HepG2 (cell line): ENCODE data around the gene TOM1L2. TPM values are rescaled to one million over a fixed set of nuclear protein-coding genes. Genes with fewer than 3 reads are reported as not detected.
A peak's percentile ranks its signal among the peaks of the same experiment; 100 is the strongest.

Source experiments
- FOXJ3 ChIP-seq: sonication (generic); formaldehyde crosslinking; IDR thresholded peaks from 2 replicates; pipeline ENCODE4 v1.4.0; 2020; ENCODE audit warnings: missing genetic modification reagents, mild to moderate bottlenecking, borderline replicate concordance
- GTF2F1 ChIP-seq: fragments of 150-350 bp; IDR thresholded peaks from 2 replicates; pipeline ENCODE4 v1.6.1; 2014; ENCODE audit warnings: low read length
- HMG20B ChIP-seq: conservative IDR thresholded peaks from 2 replicates; pipeline ENCODE4 v1.6.1; 2016; ENCODE audit warnings: missing genetic modification reagents, missing compliant biosample characterization
- HNRNPLL ChIP-seq: fragments of 200-400 bp; formaldehyde crosslinking; IDR thresholded peaks from 2 replicates; pipeline ENCODE4 v1.6.1; 2017; ENCODE audit warnings: mild to moderate bottlenecking, low read depth, low read length; ENCODE audit not compliant: poor library complexity, severe bottlenecking
- KDM4B ChIP-seq: sonication (generic); formaldehyde crosslinking; IDR thresholded peaks from 2 replicates; pipeline ENCODE4 v1.4.0; 2020; ENCODE audit warnings: missing genetic modification reagents
- MIXL1 ChIP-seq: IDR thresholded peaks from 2 replicates; pipeline ENCODE4 v1.6.1; 2016
- NCOA2 ChIP-seq: sonication (generic); formaldehyde crosslinking; IDR thresholded peaks from 2 replicates; pipeline ENCODE4 v1.8.0; 2022; ENCODE audit warnings: inconsistent platforms
- RFXANK ChIP-seq: IDR thresholded peaks from 2 replicates; pipeline ENCODE4 v1.6.1; 2016
- SOX5 ChIP-seq: IDR thresholded peaks from 2 replicates; pipeline ENCODE4 v1.6.1; 2016; ENCODE audit warnings: borderline replicate concordance
- TGIF2 ChIP-seq: IDR thresholded peaks from 2 replicates; pipeline ENCODE4 v1.6.1; 2016; ENCODE audit warnings: control low read depth, missing compliant biosample characterization
- YEATS4 ChIP-seq: sonication (generic); formaldehyde crosslinking; IDR thresholded peaks from 2 replicates; pipeline ENCODE4 v1.4.0; 2020; ENCODE audit warnings: missing genetic modification reagents, borderline replicate concordance
- ZNF484 ChIP-seq: sonication (generic); formaldehyde crosslinking; IDR thresholded peaks from 2 replicates; pipeline ENCODE4 v1.5.1; 2020; ENCODE audit warnings: mild to moderate bottlenecking, low read depth, missing genetic modification reagents, borderline replicate concordance
- ZNF678 ChIP-seq: sonication (generic); formaldehyde crosslinking; IDR thresholded peaks from 2 replicates; pipeline ENCODE4 v1.4.0; 2020; ENCODE audit warnings: mild to moderate bottlenecking, missing genetic modification reagents
- ZNF772 ChIP-seq: sonication (generic); formaldehyde crosslinking; IDR thresholded peaks from 2 replicates; pipeline ENCODE4 v1.5.0; 2020; ENCODE audit warnings: mild to moderate bottlenecking, missing genetic modification reagents
- polyA plus RNA-seq, 8 experiments: library from polyadenylated mRNA; depleted of rRNA in 3 of 8; stranded (reverse) in 7 of 8; unstranded in 1 of 8; fragments of >200 nt; fragmentation: Illumina TruSeq in 4 of 8; extraction: Trizol in 4 of 8; gene quantifications; 2 replicates each; pipeline versions ENCODE4 v1.2.1 to v1.2.3, GENCODE V29; 2011 to 2016; ENCODE audit warnings: low read depth in 4 of 8, missing spikeins in 1 of 8, mixed read lengths in 1 of 8; ENCODE audit not compliant: insufficient read depth in 1 of 8
- total RNA-seq, 5 experiments: library from RNA; depleted of rRNA; stranded (reverse); fragments of >200 nt; fragmentation: Illumina TruSeq; extraction: Trizol; gene quantifications; 2 replicates each; pipeline ENCODE4 v1.2.3, GENCODE V29; 2016; ENCODE audit warnings: low read depth in 1 of 5
- TF ChIP-seq, protein P1 (sequence below): sonication (generic); formaldehyde crosslinking; IDR thresholded peaks from 2 replicates; pipeline ENCODE4 v1.5.1; 2020; ENCODE audit warnings: mild to moderate bottlenecking, missing genetic modification reagents, moderate library complexity
- TF ChIP-seq, protein P2 (sequence below), 2 experiments: fragments of 450-650 bp in 1 of 2; sonication (generic) in 1 of 2; formaldehyde crosslinking; IDR thresholded peaks; 2 replicates each; pipeline versions ENCODE4 v1.5.0 to v1.8.0; 2020 to 2022; ENCODE audit warnings: mild to moderate bottlenecking in 1 of 2, missing genetic modification reagents in 1 of 2
- TF ChIP-seq, protein P3 (sequence below): sonication (generic); formaldehyde crosslinking; IDR thresholded peaks from 2 replicates; pipeline ENCODE4 v1.5.1; 2020; ENCODE audit warnings: missing genetic modification reagents, mild to moderate bottlenecking, borderline replicate concordance
- TF ChIP-seq, protein P4 (sequence below): sonication (generic); formaldehyde crosslinking; IDR thresholded peaks from 2 replicates; pipeline ENCODE4 v1.5.0; 2020; ENCODE audit warnings: missing genetic modification reagents, mild to moderate bottlenecking, borderline replicate concordance
- TF ChIP-seq, protein P5 (sequence below): IDR thresholded peaks from 2 replicates; pipeline ENCODE4 v1.4.0; 2020; ENCODE audit warnings: mild to moderate bottlenecking, missing genetic modification reagents

Gene TOM1L2
- total and polyA plus RNA-seq, 2 of the 13 experiments (the other 11 are each of a cell fraction or from before 2014, with no cell fraction given): 4.7 to 7.4 TPM

DNA sequence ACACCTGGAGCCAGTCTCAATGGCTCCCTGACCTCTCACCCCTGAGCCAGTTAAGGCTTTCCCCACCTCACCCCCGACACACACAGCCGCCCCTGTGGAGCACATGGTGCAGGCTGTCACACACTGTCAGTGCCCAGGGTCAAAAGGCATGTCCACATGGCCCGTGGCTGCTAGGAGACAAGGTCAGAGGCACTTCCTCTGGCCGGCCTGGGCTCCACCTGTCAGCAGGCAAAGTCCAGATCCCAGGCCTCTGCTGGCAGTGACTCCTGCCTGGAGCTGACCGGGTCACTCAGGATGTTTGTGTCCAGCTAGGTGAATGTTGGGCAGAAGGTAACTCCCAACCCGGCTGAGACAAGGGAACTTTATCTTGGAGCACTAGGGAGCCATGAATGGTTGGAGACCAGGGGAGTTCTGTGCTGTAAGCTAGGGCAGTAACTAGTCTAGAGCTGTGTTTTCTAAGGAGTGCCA is 141.4 kb downstream of the TOM1L2 start (continued):
- TF ChIP-seq, protein P1, sequence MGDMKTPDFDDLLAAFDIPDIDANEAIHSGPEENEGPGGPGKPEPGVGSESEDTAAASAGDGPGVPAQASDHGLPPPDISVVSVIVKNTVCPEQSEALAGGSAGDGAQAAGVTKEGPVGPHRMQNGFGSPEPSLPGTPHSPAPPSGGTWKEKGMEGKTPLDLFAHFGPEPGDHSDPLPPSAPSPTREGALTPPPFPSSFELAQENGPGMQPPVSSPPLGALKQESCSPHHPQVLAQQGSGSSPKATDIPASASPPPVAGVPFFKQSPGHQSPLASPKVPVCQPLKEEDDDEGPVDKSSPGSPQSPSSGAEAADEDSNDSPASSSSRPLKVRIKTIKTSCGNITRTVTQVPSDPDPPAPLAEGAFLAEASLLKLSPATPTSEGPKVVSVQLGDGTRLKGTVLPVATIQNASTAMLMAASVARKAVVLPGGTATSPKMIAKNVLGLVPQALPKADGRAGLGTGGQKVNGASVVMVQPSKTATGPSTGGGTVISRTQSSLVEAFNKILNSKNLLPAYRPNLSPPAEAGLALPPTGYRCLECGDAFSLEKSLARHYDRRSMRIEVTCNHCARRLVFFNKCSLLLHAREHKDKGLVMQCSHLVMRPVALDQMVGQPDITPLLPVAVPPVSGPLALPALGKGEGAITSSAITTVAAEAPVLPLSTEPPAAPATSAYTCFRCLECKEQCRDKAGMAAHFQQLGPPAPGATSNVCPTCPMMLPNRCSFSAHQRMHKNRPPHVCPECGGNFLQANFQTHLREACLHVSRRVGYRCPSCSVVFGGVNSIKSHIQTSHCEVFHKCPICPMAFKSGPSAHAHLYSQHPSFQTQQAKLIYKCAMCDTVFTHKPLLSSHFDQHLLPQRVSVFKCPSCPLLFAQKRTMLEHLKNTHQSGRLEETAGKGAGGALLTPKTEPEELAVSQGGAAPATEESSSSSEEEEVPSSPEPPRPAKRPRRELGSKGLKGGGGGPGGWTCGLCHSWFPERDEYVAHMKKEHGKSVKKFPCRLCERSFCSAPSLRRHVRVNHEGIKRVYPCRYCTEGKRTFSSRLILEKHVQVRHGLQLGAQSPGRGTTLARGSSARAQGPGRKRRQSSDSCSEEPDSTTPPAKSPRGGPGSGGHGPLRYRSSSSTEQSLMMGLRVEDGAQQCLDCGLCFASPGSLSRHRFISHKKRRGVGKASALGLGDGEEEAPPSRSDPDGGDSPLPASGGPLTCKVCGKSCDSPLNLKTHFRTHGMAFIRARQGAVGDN (CRISPR knock-in tag): peak; percentile 100
- TF ChIP-seq FOXJ3 (CRISPR knock-in tag) (peak; percentile 78; the same call in 1 of the 2 replicates), ZNF772 (CRISPR knock-in tag) (peak; percentile 88), HMG20B (peak; percentile 40; the same call in 1 of the 2 replicates), ZNF678 (CRISPR knock-in tag) (no peak), NCOA2 (peak; percentile 90), GTF2F1 (no peak), ZNF484 (CRISPR knock-in tag) (no peak), KDM4B (peak; percentile 51; the same call in 1 of the 2 replicates), TGIF2 (peak; percentile 100), RFXANK (CRISPR knock-in tag) (no peak), MIXL1 (CRISPR knock-in tag) (peak; percentile 75; the same call in 1 of the 2 replicates), HNRNPLL (peak; percentile 40), SOX5 (CRISPR knock-in tag) (peak; percentile 80; the same call in 1 of the 2 replicates), YEATS4 (CRISPR knock-in tag) (peak; percentile 96)
- TF ChIP-seq, protein P2, sequence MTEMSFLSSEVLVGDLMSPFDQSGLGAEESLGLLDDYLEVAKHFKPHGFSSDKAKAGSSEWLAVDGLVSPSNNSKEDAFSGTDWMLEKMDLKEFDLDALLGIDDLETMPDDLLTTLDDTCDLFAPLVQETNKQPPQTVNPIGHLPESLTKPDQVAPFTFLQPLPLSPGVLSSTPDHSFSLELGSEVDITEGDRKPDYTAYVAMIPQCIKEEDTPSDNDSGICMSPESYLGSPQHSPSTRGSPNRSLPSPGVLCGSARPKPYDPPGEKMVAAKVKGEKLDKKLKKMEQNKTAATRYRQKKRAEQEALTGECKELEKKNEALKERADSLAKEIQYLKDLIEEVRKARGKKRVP (CRISPR knock-in tag; IDR thresholded peaks at IDR 0.05): 0 out of 4 replicates have a peak, but pooled peaks of 1 of the 2 experiments have one; percentile 44
- TF ChIP-seq, protein P3, sequence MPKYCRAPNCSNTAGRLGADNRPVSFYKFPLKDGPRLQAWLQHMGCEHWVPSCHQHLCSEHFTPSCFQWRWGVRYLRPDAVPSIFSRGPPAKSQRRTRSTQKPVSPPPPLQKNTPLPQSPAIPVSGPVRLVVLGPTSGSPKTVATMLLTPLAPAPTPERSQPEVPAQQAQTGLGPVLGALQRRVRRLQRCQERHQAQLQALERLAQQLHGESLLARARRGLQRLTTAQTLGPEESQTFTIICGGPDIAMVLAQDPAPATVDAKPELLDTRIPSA (CRISPR knock-in tag): no peak
- TF ChIP-seq, protein P4, sequence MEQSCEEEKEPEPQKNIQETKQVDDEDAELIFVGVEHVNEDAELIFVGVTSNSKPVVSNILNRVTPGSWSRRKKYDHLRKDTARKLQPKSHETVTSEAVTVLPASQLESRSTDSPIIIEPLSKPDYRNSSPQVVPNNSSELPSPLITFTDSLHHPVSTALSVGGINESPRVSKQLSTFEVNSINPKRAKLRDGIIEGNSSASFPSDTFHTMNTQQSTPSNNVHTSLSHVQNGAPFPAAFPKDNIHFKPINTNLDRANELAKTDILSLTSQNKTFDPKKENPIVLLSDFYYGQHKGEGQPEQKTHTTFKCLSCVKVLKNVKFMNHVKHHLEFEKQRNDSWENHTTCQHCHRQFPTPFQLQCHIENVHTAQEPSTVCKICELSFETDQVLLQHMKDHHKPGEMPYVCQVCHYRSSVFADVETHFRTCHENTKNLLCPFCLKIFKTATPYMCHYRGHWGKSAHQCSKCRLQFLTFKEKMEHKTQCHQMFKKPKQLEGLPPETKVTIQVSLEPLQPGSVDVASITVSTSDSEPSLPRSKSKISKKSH: peak; percentile 38; the same call in 1 of the 2 replicates
- TF ChIP-seq, protein P5, sequence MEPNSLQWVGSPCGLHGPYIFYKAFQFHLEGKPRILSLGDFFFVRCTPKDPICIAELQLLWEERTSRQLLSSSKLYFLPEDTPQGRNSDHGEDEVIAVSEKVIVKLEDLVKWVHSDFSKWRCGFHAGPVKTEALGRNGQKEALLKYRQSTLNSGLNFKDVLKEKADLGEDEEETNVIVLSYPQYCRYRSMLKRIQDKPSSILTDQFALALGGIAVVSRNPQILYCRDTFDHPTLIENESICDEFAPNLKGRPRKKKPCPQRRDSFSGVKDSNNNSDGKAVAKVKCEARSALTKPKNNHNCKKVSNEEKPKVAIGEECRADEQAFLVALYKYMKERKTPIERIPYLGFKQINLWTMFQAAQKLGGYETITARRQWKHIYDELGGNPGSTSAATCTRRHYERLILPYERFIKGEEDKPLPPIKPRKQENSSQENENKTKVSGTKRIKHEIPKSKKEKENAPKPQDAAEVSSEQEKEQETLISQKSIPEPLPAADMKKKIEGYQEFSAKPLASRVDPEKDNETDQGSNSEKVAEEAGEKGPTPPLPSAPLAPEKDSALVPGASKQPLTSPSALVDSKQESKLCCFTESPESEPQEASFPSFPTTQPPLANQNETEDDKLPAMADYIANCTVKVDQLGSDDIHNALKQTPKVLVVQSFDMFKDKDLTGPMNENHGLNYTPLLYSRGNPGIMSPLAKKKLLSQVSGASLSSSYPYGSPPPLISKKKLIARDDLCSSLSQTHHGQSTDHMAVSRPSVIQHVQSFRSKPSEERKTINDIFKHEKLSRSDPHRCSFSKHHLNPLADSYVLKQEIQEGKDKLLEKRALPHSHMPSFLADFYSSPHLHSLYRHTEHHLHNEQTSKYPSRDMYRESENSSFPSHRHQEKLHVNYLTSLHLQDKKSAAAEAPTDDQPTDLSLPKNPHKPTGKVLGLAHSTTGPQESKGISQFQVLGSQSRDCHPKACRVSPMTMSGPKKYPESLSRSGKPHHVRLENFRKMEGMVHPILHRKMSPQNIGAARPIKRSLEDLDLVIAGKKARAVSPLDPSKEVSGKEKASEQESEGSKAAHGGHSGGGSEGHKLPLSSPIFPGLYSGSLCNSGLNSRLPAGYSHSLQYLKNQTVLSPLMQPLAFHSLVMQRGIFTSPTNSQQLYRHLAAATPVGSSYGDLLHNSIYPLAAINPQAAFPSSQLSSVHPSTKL (CRISPR knock-in tag): peak; percentile 88
